GM19463 (cell line): ENCODE results near the gene SDK2.

ENCODE experiments used
- ATAC-seq: cut with Tn5 transposase; IDR thresholded peaks from one replicate; pipeline ENCODE4 v1.9.1; 2021; ENCODE audit warnings: mild to moderate bottlenecking, moderate library complexity; ENCODE audit not compliant: unreplicated experiment

Gene SDK2

GRCh38 chr17:73402466-73402865 is 241.8 kb downstream of the SDK2 start:
- no peak for ATAC-seq

DNA sequence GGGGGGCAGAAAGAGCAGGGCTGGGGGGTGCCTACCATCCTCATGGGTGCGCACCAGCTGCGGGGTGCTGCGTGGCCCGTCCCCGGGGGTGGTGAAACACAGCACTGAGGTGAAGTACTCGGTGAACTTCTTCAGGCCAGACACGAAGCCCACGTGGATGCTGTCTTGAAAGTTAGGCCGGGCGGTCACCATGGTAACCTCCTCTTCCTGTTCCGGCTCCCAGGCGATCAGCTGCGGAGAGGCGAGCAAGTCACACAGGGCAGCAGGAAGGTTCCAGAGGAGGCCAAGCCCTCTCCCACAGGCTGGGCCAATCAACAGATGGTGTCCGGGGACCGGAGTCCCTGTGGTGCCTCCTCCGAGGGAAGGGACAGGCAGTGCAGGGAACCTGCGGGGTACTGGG is 242.3 kb downstream of the SDK2 start:
- no peak for ATAC-seq

GRCh38 chr17:73400915-73401545 is 243.2 kb downstream of the SDK2 start:
- no peak for ATAC-seq

DNA sequence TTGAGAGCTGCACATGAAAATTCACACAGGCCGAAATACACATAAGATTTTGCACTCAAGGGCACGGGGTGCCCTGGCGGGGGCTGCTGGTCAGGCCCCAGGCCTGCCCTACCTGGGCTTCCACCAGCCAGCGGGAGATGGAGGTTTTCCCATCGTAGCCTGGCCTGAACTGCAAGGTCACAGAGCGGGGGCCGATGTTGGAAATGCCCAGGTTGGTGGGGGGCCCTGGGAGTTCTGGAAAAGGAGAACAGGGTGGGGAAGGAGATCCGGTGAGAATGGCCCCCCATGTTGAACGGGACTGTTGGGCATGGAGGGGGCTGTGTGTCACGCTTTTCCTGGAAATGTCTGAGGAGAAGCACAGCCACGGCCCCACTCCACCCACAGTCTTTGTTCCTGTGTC is 245.2 kb downstream of the SDK2 start:
- ATAC-seq: no peak

GRCh38 chr17:73397856-73398540 is 246.2 kb downstream of the SDK2 start:
- no peak for ATAC-seq

- no peak for ATAC-seq
These were observed 246.9 kb downstream of the SDK2 start for GRCh38 chr17:73397278-73397826.

DNA sequence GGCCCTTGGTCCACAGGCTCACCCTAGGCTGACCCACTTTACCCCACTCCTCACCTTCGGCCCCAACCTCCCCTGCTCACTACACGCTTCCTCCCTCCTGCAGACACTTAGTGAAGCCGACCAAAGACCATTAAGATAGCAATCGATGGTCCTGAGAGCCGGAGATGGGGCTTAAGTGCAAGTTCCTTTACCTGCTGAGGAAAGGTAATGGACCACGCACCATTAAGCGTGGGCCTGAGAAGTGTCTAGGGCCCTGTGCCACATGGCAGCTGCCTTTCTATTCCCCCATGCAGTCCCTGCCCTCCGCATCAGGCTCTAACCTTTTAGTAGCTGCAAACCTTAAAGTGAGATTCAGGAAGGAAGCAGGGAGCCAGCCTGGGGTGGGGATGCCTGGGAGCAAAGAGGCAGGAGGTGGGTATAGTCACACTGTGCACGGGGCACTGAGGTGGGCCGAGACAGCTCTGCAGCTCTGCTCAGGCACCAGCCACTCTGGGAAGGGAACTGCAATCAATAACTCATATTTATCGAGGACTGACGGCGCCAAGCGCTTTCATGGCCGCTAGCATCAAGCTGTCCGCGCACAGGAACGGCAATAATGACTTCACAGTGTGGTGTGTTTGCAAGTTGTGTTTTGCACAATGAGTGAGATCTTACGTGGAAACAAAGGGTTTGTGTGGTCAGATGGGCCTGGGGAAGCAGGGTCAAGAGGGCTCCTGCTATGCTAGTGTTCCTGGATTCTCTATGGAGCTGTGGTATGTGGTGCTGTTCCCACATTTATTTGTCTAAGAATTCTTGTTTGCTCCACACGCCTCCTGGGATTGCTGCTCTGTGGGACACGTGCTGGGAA is 247.6 kb downstream of the SDK2 start:
- ATAC-seq: no peak

DNA sequence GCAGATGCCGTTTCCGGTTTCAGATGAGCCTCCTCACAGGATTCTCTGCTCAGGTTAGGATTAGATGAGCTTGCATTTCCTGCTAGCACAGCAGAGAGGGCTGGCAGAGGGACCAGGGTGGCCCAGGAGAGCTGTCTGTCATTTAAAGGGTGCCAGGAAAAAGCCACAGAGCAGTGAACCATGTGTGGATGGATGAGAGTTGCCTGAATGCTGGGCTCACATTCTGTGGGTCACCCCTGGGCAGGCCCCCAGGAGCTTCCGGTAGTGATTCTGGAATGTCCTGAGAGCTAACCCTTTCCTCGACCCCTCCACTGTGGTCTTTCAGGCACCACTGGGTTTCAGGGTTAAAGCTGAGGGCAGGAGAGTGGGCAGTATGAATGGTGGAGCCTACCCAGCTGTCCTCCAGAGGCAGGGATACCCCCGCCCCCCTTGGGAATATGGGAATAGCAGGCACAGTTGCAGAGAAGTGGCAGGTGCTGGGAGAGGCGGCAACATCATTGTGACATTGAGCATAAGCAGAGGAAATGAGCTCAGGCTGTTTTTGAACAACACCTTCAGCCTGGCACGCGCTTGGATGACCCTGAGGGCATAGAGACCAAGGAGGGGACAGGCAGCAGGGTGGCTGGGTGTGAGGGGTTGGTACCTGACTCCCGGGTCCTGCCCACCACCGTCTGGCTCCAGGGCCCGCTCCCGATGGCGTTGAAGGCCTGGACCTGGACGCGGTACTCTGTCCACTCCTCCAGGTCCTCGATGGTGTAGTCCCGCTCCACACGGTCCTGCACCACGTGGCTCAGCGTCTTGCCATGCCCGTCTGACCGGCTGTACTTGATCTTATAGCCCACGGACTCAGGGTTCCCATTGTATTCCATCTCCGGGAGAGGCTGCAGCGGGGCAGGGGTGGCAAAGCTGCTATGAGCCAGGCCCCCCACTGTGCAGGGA is 249.5 kb downstream of the SDK2 start:
- ATAC-seq: no peak

DNA sequence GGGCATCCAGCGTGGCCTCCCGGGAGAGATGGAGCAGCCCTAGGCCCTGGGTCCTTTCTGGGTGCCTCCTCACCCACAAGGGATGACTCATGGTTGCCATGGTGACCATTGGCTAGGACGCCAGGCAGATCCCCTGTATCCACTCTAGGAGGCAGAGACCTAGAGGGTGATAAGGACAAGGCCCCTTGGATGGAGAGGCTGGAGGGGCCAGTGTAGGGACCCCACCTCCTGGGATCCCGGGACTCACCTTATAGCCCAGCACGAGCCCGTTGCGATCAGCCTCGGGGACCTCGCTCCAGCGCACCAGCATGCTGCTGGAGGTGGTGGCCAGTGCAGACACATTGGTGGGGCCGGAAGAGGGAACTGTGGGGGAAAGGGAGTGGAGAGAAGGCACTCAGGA is 250.3 kb downstream of the SDK2 start:
- no peak for ATAC-seq

GRCh38 chr17:73393381-73393780 is 250.9 kb downstream of the SDK2 start:
- no peak for ATAC-seq

- ATAC-seq: no peak
These were observed 252.6 kb downstream of the SDK2 start for GRCh38 chr17:73391331-73392265.

DNA sequence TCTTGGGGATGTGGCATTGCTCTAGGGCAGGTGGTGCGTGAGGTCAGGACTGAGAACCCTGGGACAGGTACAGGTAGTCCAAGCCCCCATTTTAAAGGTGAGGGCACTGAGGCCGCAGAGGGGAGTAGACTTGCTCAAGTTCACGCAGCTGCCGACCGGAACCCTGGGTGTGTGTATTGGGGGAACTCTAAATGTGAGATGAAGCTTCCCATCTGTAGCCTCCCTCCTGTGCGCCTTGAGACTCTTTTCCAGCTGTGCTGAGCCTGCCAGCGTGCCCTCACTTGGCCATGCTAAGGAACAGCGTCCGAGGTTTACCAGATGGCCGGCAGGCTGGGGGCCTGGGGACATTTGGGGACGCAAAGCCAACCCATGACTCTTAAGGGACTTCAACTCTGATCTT is 253.4 kb downstream of the SDK2 start:
- no peak for ATAC-seq

- ATAC-seq: no peak
These were observed 254.0 kb downstream of the SDK2 start for GRCh38 chr17:73390221-73390620.

DNA sequence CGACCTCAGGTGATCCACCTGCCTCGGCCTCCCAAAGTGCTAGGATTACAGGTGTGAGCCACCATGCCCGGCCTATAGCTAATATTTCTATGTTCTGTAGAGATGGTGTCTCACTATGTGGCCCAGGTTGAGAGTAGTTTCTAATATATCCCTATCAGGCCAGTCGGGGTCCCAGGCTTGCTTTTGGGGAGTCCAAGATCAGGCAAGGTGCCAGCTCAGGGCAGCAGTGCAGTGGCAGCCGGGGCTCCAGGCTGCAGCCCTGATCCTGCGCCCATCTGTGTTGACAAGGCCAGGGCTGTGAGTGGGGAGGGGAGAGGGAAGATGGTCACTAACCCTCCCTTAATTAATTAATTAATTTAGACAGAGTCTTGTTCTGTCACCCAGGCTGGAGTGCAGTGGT is 254.8 kb downstream of the SDK2 start:
- no peak for ATAC-seq

GRCh38 chr17:73388578-73388905 is 255.7 kb downstream of the SDK2 start:
- no peak for ATAC-seq

DNA sequence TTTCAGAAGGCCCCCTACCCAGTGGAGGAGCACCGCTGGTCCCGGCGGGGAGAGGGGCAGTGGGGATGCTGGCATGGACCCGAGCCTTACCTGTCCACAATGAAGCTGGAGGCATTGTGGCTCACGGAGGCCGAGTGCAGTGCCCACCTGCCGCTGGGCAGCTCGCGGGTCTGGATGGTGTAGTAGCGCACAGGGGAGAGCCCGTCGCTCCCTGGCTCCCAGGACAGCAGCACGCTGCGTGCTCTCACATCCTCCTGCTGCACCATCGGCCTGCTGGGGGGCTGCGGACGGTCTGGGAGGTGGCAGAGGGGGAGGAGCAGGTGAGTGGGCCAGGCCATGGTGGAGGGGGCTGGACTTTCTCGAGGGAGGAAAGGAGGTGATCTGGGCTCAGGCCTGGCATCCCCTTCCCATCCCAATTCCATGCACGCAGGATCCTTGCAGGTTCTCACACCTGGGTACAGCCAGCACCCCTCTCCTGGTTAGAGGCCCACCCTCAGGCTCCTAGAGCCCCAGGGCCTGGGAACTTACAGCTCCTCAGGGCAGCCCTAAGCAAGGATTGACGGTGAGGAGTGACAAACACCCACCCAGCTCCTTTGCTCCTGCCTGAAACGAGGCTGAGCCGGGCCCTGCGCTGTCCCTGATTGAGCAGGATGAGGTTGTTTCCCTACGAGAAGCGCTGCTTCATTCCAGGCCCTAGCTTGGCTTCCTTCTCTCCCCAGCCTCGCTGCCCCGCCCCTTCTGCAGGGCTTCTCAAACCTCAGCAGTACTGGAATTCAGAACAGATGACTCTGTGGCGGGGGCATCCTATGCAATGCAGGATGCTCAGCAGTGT is 256.3 kb downstream of the SDK2 start:
- no peak for ATAC-seq

DNA sequence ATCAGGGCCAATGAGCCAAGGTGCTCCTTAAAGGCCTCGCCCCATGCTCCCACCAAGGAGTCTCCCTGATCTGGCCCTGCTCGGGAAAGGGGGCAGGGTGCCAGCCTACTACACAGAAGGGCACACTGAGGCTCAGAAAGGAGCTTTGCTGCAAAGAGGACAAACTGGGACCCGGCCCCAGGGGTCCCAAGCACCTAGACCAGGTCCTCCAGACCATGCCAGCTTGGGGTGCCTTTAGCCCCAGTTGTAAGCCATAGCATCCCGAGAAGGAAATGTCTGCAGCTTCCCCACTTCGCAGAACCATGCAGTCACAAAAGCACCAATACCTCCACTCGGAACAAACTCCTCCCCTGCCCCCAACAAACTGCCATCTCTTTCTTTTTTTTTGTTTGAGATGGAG is 257.7 kb downstream of the SDK2 start:
- ATAC-seq: no peak

GRCh38 chr17:73384926-73385325 is 259.3 kb downstream of the SDK2 start:
- no peak for ATAC-seq
